Nephron progenitor cell (in vitro differentiated cells): Measurements from ENCODE around the gene ABHD12B.
A peak's percentile ranks its signal among the peaks of the same experiment; 100 is the strongest.

Experiments
- DNase-seq: peaks from one replicate; pipeline ENCODE4 v3.0.0; 2021
- H3K27ac Mint-ChIP-seq: 2 replicates; pipeline ENCODE4 v1.8.0; 2021; ENCODE audit warnings: mild to moderate bottlenecking, moderate library complexity, mixed read lengths
- H3K27me3 Mint-ChIP-seq: 2 replicates; pipeline ENCODE4 v1.8.0; 2021; ENCODE audit warnings: mild to moderate bottlenecking, low read depth, mixed read lengths; ENCODE audit not compliant: poor library complexity
- H3K36me3 Mint-ChIP-seq: 2 replicates; pipeline ENCODE4 v1.8.0; 2021; ENCODE audit warnings: low read depth, mixed read lengths
- H3K4me1 Mint-ChIP-seq: 2 replicates; pipeline ENCODE4 v1.8.0; 2021; ENCODE audit warnings: mixed read lengths
- H3K4me3 Mint-ChIP-seq: 2 replicates; pipeline ENCODE4 v1.8.0; 2021; ENCODE audit warnings: mild to moderate bottlenecking, moderate library complexity, mixed read lengths
- H3K9me3 Mint-ChIP-seq: 2 replicates; pipeline ENCODE4 v1.8.0; 2021; ENCODE audit warnings: mild to moderate bottlenecking, moderate library complexity, mixed read lengths
- CTCF ChIP-seq: fragments of 200-600 bp; sonication (generic); IDR thresholded peaks from 2 replicates; pipeline ENCODE4 v1.5.0; 2021; ENCODE audit warnings: antibody characterized with exemption

Gene ABHD12B

GRCh38 chr14:50946234-50946935, 74.5 kb downstream of the ABHD12B start:
- Mint-ChIP-seq H3K27me3 (peaks cover 6% of the 10 kb centered on the region), H3K4me1 (peaks cover 32% of the 10 kb centered on the region), H3K9me3 (peaks cover 6% of the 10 kb centered on the region)

GRCh38 chr14:50947446-50947845, 75.6 kb downstream of the ABHD12B start:
- Mint-ChIP-seq H3K4me3 (no peak overlapping the region), H3K9me3 (peaks cover 6% of the 10 kb centered on the region), H3K36me3 (no peaks in the 10 kb centered on the region), H3K27ac (peak overlapping the region; percentile 28), H3K4me1 (peaks cover 38% of the 10 kb centered on the region), H3K27me3 (peaks cover 9% of the 10 kb centered on the region)
- no peak for TF ChIP-seq CTCF
- DNase-seq: no peak

More at GRCh38 chr14:50946234-50946935, 74.5 kb downstream of the ABHD12B start:
- no peak for TF ChIP-seq CTCF
- H3K4me3 Mint-ChIP-seq: no peak overlapping the region
- DNase-seq: no peak
- no peak overlapping the region for H3K27ac Mint-ChIP-seq
- H3K36me3 Mint-ChIP-seq: peaks cover 7% of the 10 kb centered on the region

- Mint-ChIP-seq H3K4me1 (peaks cover 34% of the 10 kb centered on the region), H3K27me3 (peaks cover 7% of the 10 kb centered on the region), H3K36me3 (no peaks in the 10 kb centered on the region), H3K27ac (no peak overlapping the region), H3K9me3 (peaks cover 6% of the 10 kb centered on the region), H3K4me3 (no peak overlapping the region)
- TF ChIP-seq CTCF: no peak
- DNase-seq: no peak
Measured at GRCh38 chr14:50948205-50948604, 76.4 kb downstream of the ABHD12B start.

- no peak overlapping the region for H3K27ac Mint-ChIP-seq
- no peak for DNase-seq
- peaks cover 22% of the 10 kb centered on the region for H3K4me1 Mint-ChIP-seq
- no peaks in the 10 kb centered on the region for H3K36me3 Mint-ChIP-seq
- H3K27me3 Mint-ChIP-seq: peaks cover 3% of the 10 kb centered on the region
- no peak for TF ChIP-seq CTCF
- no peak overlapping the region for H3K4me3 Mint-ChIP-seq
- peaks cover 6% of the 10 kb centered on the region for H3K9me3 Mint-ChIP-seq
Measured at GRCh38 chr14:50951032-50951431, 79.2 kb downstream of the ABHD12B start.

GRCh38 chr14:50953502-50953901, 81.6 kb downstream of the ABHD12B start:
- no peak for DNase-seq
- H3K27me3 Mint-ChIP-seq: peaks cover 3% of the 10 kb centered on the region
- H3K36me3 Mint-ChIP-seq: no peaks in the 10 kb centered on the region
- peaks cover 6% of the 10 kb centered on the region for H3K9me3 Mint-ChIP-seq
- peaks cover 5% of the 10 kb centered on the region for H3K4me1 Mint-ChIP-seq
- H3K27ac Mint-ChIP-seq: no peak overlapping the region
- no peak overlapping the region for H3K4me3 Mint-ChIP-seq
- no peak for TF ChIP-seq CTCF
